ENCODE data around the gene NEK8.

Gene NEK8

GRCh38 chr17:28728364-28729200 lies at the start of gene NEK8:
NEK8 (plus strand) TSS chr17:28728788; CDS start chr17:28728814, 26 bp downstream.
- peak; percentile 92 for DNase-seq (ENCODE audit: low read depth)

GRCh38 chr17:28682655-28683054 lies 45.9 kb upstream of the NEK8 start:
- DNase-seq (ENCODE audit: low read depth) = no peak

GRCh38 chr17:28684963-28685362 lies 43.6 kb upstream of the NEK8 start:
- no peak for DNase-seq (ENCODE audit: low read depth)

- DNase-seq (ENCODE audit: low read depth) = no peak
These were observed 43.2 kb upstream of the NEK8 start for GRCh38 chr17:28685366-28685765.

GRCh38 chr17:28686296-28686695 lies 42.3 kb upstream of the NEK8 start:
- DNase-seq (ENCODE audit: low read depth) = no peak

- no peak for DNase-seq (ENCODE audit: low read depth)
These were observed 40.1 kb upstream of the NEK8 start for GRCh38 chr17:28688481-28688880.

- DNase-seq (ENCODE audit: low read depth) = no peak
These were observed 39.6 kb upstream of the NEK8 start for GRCh38 chr17:28689011-28689410.

GRCh38 chr17:28693869-28694268 lies 34.7 kb upstream of the NEK8 start:
- DNase-seq (ENCODE audit: low read depth) = no peak

GRCh38 chr17:28698253-28698941 lies 30.2 kb upstream of the NEK8 start:
- DNase-seq (ENCODE audit: low read depth) = no peak

- DNase-seq (ENCODE audit: low read depth) = no peak
These were observed 28.3 kb upstream of the NEK8 start for GRCh38 chr17:28700278-28700677.

- no peak for DNase-seq (ENCODE audit: low read depth)
These were observed 27.6 kb upstream of the NEK8 start for GRCh38 chr17:28700830-28701492.

- no peak for DNase-seq (ENCODE audit: low read depth)
These were observed 26.4 kb upstream of the NEK8 start for GRCh38 chr17:28702026-28702751.

- no peak for DNase-seq (ENCODE audit: low read depth)
These were observed 25.8 kb upstream of the NEK8 start for GRCh38 chr17:28702752-28703150.

GRCh38 chr17:28703552-28704218 lies 24.9 kb upstream of the NEK8 start:
- no peak for DNase-seq (ENCODE audit: low read depth)

- DNase-seq (ENCODE audit: low read depth) = no peak
These were observed 24.2 kb upstream of the NEK8 start for GRCh38 chr17:28704219-28704858.

- DNase-seq (ENCODE audit: low read depth) = no peak
These were observed 23.4 kb upstream of the NEK8 start for GRCh38 chr17:28705074-28705659.

- no peak for DNase-seq (ENCODE audit: low read depth)
These were observed 22.8 kb upstream of the NEK8 start for GRCh38 chr17:28705728-28706334.

- no peak for DNase-seq (ENCODE audit: low read depth)
These were observed 21.9 kb upstream of the NEK8 start for GRCh38 chr17:28706471-28707338.

GRCh38 chr17:28707339-28707720 lies 21.3 kb upstream of the NEK8 start:
- no peak for DNase-seq (ENCODE audit: low read depth)

All from activated T-helper 1 cell treated with Interleukin-2 at 50 U/mL for 16 hours (primary cell).